HUES64 (cell line): ENCODE results near the gene FKBP8. TPM values are rescaled to one million over a fixed set of nuclear protein-coding genes. Genes with fewer than 3 reads are reported as not detected.
"Not testable (repeated sequence)": the region's sequence is repeated elsewhere in the genome, so short reads cannot be mapped to it uniquely, and the experiment has no call there.

ENCODE experiments used
- H3K27ac ChIP-seq: 2 replicates; pipeline ENCODE4 v1.7.0; 2013; ENCODE audit warnings: low read depth, low read length, inconsistent platforms
- H3K27me3 ChIP-seq: 2 replicates; pipeline ENCODE4 v1.6.1; 2013; ENCODE audit warnings: mild to moderate bottlenecking, low read length; ENCODE audit not compliant: insufficient read depth
- H3K36me3 ChIP-seq: 2 replicates; pipeline ENCODE4 v1.6.1; 2013; ENCODE audit warnings: mild to moderate bottlenecking, low read length; ENCODE audit not compliant: insufficient read depth
- H3K4me1 ChIP-seq: 2 replicates; pipeline ENCODE4 v1.6.1; 2013; ENCODE audit warnings: mild to moderate bottlenecking, low read length, moderate library complexity; ENCODE audit not compliant: insufficient read depth
- H3K4me3 ChIP-seq: 2 replicates; pipeline ENCODE4 v1.5.1; 2013; ENCODE audit warnings: mild to moderate bottlenecking, low read length, moderate library complexity
- H3K9ac ChIP-seq: 2 replicates; pipeline ENCODE4 v1.6.1; 2013; ENCODE audit warnings: mild to moderate bottlenecking, low read depth, low read length
- H3K9me3 ChIP-seq: 2 replicates; pipeline ENCODE4 v1.6.1; 2013; ENCODE audit warnings: low read depth, low read length; ENCODE audit not compliant: insufficient read depth
- WGBS: fragments of 150-250, 120-280 bp; methylation state at CpG from one replicate; pipeline ENCODE4 v1.1.7; 2013; ENCODE audit warnings: missing lambda C conversion rate; 5-methylcytosine and 5-hydroxymethylcytosine counted together
- polyA plus RNA-seq, 2 experiments: library from polyadenylated mRNA; stranded (reverse); fragments of 50-300 nt; gene quantifications; one replicate each; pipeline ENCODE4 v1.2.3, GENCODE V29; 2013

Gene FKBP8
- 158 TPM for polyA plus RNA-seq (2013, experiment 1 of 2)
- 169 TPM for polyA plus RNA-seq (2013, experiment 2 of 2)

GRCh38 chr19:18542941-18543813, at the start of gene FKBP8:
FKBP8 (minus strand) TSS chr19:18543573; CDS start chr19:18541970, 1,603 bp downstream.
- peaks cover 28% of the 10 kb centered on the region for H3K36me3 ChIP-seq
- under 1% methylated on average over 71 of the region's 86 CpGs for WGBS
- H3K27me3 ChIP-seq: no peaks in the 10 kb centered on the region
- peak within 1 kb of the TSS; percentile 70 for H3K4me3 ChIP-seq
- peaks cover 6% of the 10 kb centered on the region for H3K4me1 ChIP-seq
- H3K27ac ChIP-seq: no peak within 1 kb of the TSS
- H3K9ac ChIP-seq: peak within 1 kb of the TSS; percentile 74
- H3K9me3 ChIP-seq: no peaks in the 10 kb centered on the region

DNA sequence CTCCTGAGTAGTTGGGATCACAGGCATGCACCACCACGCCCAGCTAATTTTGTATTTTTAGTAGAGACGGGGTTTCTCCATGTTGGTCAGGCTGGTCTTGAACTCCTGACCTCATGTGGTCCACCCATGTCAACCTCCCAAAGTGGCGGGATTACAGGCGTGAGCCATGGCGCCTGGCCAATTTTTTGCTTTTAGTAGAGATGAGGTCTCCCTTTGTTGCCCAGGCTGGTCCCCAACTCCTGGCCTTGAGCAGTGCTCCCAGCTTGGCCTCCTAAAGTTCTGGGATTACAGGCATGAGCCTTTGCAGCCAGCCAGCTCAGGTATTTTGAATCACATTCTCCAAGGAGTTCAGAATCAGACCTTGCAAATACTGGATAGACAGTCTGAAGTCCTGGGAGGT, 49.4 kb upstream of the FKBP8 start:
- not testable (repeated sequence) for H3K9ac ChIP-seq, H3K36me3 ChIP-seq, H3K9me3 ChIP-seq, H3K4me3 ChIP-seq, H3K27me3 ChIP-seq, H3K27ac ChIP-seq
- H3K4me1 ChIP-seq: peaks cover 18% of the 10 kb centered on the region
- 93% methylated on average over 5 of the region's 5 CpGs for WGBS

DNA sequence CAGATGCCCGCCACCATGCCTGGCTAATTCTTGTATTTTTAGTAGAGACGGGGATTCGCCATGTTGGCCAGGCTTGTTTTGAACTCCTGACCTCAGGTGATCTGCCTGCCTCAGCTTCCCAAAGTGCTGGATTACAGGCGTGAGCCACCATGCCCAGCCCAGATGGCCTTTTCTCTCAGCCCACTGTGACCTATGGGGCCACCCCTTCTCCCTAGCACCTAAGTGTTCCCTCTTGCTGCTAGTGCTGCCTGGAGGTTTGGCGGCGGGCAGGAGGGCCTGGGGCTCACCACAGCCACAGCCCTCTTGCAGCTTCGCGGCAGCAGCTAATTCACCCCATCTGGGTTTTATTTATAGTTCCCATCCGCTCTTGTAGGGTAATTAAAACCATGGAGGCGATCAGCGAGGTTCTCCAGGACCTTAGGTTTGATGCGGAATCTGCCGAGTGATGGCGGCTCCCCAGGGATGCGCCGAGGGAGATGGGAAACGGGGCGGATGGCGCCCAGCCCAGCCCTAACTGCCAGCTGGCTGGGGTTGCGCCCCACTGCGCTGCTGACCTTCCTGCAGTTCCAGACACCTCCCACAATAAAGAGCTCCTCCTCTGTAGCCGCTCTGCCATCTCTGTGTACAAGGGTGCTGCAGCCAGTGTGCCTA, 48.5 kb upstream of the FKBP8 start:
- WGBS: 95% methylated on average over 22 of the region's 22 CpGs
- H3K9me3 ChIP-seq: no peaks in the 10 kb centered on the region

DNA sequence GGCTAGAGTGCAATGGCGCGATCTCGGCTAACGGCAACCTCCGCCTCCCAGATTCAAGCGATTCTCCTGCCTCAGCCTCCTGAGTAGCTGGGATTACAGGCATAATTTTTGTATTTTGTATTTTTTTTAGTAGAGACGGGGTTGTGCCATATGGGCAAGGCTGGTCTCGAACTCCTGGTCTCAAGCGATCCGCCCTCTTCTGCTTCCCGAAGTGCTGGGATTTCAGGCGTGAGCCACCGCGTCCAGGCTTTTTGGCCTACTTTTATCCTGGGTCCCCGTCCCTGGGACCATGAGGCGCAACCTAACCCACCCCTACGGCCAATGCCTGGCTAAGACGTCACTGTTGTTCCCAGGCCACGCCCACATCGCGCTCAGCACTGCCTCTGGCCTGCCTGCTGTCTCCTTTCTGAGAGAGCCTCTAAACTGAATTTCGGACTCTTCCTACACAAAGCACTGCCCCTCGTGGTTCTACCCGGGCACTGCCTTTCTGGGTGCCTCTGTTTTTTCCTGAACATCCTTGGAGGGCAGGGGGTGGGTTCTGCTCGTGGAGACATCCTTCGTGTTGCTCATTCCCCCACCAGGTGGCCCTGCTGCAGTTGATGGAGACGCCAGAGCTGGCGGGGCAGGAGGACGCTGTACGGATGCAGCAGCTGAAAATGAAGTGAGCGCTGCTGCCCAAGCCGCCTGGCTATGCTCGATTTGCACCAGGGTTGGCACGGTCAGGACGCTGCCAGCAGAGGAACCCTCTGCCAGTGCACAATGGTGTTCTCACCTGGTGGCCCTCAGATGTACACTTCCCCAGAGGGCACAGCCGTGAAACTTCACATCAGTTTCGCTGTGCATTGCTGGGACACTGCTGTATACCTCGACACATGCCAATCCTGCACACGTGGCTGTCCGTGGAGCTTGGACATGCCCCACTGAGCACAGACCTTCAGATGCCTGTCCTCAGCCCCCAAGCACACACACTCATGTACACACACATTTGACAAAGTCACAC, 47.2 kb upstream of the FKBP8 start:
- H3K4me1 ChIP-seq: peaks cover 12% of the 10 kb centered on the region
- H3K9me3 ChIP-seq: no peaks in the 10 kb centered on the region
- H3K4me3 ChIP-seq: peak overlapping the region; percentile 83
- 30% methylated on average over 40 of the region's 40 CpGs for WGBS
- H3K36me3 ChIP-seq: peaks cover 4% of the 10 kb centered on the region; the same call in 1 of the 2 replicates
- H3K27ac ChIP-seq: peak overlapping the region; percentile 72
- H3K27me3 ChIP-seq: no peaks in the 10 kb centered on the region; the same call in 1 of the 2 replicates
- peak overlapping the region; percentile 92 for H3K9ac ChIP-seq

More for the DNA sequence above, 48.5 kb upstream of the FKBP8 start:
- H3K4me1 ChIP-seq: peaks cover 13% of the 10 kb centered on the region
- no peak overlapping the region for H3K9ac ChIP-seq
- peaks cover 4% of the 10 kb centered on the region; the same call in 1 of the 2 replicates for H3K36me3 ChIP-seq
- no peak overlapping the region for H3K27ac ChIP-seq
- H3K4me3 ChIP-seq: no peak overlapping the region
- no peaks in the 10 kb centered on the region; the same call in 1 of the 2 replicates for H3K27me3 ChIP-seq

DNA sequence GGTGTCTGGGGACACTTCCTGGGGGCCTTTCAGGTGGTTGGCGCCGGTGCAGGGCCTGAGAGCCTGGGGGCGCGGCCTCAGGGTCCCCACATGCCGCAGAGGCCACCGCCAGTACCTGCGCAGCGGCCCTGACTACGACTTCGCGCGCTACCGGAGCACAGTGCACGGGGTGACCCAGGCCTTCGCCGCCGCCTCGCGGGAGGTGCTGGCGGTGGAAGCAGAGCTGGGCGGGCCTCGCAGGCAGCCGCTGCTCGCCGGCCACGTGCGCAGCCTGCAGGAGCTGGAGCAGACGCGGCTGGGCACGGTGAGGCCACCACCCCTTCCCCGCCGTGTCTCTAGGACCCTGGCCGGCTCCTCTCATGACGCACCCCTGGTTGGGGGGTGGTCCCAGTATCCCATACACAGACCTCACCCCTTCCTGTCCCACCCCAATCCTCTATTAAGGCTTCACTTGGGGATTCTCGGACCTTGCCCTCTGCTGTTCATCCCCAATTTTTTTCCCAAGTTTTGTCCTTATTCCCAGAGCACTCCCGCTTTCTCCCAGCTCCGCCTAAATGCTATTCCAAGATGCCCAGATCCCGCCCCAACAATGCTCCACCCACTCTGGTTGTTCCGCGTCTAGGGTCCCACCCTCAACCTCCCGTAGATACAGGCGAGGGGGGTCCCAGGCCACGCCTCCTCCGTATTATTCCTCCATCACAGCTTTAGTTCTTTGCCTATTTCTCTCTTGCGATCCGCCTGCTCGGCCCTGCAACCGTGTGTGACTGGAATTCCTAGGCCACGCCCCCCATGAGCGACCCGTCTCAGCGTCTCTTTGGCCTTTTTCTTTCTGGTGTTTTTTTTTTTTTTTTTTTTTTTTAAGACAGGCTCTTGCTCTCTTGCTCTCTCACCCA, 46.3 kb upstream of the FKBP8 start:
- Histone ChIP-seq H3K36me3 (peaks cover 4% of the 10 kb centered on the region; the same call in 1 of the 2 replicates), H3K27me3 (no peaks in the 10 kb centered on the region; the same call in 1 of the 2 replicates), H3K27ac (peak overlapping the region; percentile 95), H3K4me3 (peak overlapping the region; percentile 83), H3K9ac (peak overlapping the region; percentile 92), H3K4me1 (peaks cover 9% of the 10 kb centered on the region), H3K9me3 (no peaks in the 10 kb centered on the region)
- under 1% methylated on average over 50 of the region's 52 CpGs for WGBS

DNA sequence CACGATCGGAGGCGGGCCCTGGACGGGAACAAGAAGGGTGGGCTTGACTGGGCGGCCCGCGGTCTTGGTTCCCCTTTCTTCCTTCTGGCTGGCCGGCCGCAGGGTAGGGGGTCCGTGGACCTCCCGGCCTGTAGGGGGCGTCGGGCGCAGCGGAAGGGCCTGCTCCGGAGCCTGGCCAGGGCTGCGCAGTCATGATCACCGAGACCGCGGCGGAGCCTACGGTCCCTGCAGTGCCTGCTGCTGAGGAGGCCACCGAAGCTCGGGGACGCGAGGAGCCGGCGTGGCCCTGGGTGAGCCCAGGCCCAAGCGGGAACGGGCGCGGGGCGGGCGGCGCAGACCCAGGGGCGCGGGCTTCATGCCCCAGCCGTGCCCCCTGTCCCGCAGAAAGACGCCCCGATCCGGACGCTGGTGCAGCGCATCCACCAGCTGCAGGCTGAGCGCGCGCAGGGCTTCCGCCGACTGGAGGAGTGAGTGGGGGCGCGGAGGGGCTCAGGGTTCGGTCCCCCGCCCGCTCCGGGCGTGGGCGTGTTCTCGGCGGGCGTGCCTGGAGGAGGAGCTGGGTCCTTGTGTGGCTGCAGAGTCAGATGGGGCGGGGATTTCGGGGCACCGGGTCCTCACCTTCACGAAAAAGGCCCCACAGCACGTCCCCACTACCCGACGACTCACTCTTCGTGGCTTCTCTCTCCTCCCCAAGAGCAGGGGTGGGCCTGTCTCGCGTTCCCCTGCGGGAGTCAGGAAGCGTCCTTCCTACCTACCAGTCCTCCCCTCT, 45.4 kb upstream of the FKBP8 start, which contains the start of gene REX1BD:
REX1BD (plus strand) TSS at position 188 of the 769 bp plus-strand sequence; CDS start at position 192, 4 bp downstream.
- WGBS: under 1% methylated on average over 72 of the region's 72 CpGs
- H3K4me3 ChIP-seq: peak within 1 kb of the TSS; percentile 83
- no peaks in the 10 kb centered on the region for H3K9me3 ChIP-seq
- H3K27me3 ChIP-seq: no peaks in the 10 kb centered on the region
- H3K27ac ChIP-seq: peak within 1 kb of the TSS; percentile 95
- peaks cover 9% of the 10 kb centered on the region for H3K4me1 ChIP-seq
- H3K36me3 ChIP-seq: peaks cover 4% of the 10 kb centered on the region; the same call in 1 of the 2 replicates
- H3K9ac ChIP-seq: peak within 1 kb of the TSS; percentile 92

DNA sequence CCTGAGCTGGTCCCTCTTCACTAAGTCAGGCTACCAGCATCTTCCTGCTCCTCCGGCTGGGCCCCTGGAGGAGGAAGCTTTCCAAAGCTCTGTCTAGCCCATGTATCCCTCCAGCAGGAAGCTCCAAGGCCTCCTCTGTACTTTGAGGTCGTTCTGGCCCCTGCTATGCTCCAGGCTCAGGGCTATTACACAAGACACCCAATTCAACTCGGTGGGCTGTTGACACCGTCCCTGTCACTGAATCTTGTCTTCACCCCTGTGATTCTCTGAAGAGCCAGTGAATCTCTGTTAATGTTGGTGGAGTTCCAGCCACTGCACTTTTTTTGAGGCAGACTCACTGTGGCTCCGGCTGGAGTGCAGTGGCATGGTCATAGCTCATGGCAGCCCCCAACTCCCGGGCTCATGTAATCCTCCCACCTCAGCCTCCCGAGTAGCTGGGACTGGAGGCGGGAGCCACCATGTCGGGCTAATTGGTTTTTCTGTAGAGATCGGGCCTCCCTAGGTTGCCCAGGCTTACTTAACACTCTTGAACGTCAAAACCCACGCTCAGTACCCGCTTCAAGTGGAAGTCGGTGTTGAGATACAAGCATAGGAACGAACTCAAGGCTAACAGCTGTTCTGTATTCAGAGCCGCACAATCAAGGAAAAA, 44.7 kb upstream of the FKBP8 start:
- peaks cover 4% of the 10 kb centered on the region; the same call in 1 of the 2 replicates for H3K36me3 ChIP-seq
- peak overlapping the region; percentile 95 for H3K27ac ChIP-seq
- H3K4me1 ChIP-seq: peaks cover 5% of the 10 kb centered on the region
- 59% methylated on average over 16 of the region's 16 CpGs for WGBS
- H3K4me3 ChIP-seq: peak overlapping the region; percentile 83
- no peaks in the 10 kb centered on the region for H3K9me3 ChIP-seq
- no peaks in the 10 kb centered on the region for H3K27me3 ChIP-seq
- H3K9ac ChIP-seq: peak overlapping the region; percentile 92

DNA sequence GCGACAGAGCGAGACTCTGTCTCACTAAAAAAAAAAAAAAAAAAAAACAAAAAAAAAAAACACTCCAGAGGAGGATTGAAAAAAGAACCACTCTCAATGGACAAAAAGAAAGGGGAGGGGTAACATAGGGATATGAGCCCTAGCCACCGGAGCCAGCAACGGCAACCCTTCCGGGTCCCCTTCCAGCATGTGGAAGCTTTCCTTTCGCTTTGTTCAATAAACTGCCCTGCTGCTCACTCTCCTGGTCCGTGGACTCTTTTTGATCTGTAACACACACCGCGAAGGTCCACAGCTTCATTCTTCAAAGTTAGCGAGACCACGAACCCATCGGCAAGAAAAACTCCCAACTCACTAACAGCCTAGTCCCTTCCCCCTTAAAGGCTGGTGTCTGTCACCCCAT, 44.2 kb upstream of the FKBP8 start:
- no peak overlapping the region for H3K4me3 ChIP-seq
- H3K27ac ChIP-seq: no peak overlapping the region
- peaks cover 5% of the 10 kb centered on the region; the same call in 1 of the 2 replicates for H3K4me1 ChIP-seq
- H3K9ac ChIP-seq: no peak overlapping the region
- H3K27me3 ChIP-seq: no peaks in the 10 kb centered on the region
- no peaks in the 10 kb centered on the region for H3K9me3 ChIP-seq
- WGBS: 94% methylated on average over 10 of the region's 12 CpGs
- peaks cover 4% of the 10 kb centered on the region; the same call in 1 of the 2 replicates for H3K36me3 ChIP-seq

DNA sequence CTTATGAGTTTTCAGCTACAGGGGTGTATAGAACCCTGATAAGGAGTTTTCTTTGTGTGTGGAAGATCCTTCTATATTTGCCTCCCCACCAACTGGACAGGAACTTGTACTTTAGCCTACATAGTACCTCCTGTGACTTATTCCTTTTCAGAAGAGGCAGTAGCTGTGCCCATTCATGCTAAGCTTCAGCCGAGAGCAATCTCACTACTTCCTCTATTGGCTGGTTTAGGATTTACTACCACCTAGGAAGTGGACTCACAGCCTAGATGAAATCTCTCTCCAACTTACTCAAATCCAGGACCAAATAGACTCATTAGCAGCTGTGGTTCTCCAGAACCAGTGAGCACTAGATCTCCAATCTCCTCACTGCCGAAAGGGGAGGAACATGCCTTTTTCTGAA, 42.9 kb upstream of the FKBP8 start:
- H3K36me3 ChIP-seq: 0 out of 2 replicates have a peak, but pooled peaks cover 4% of the 10 kb centered on the region
- 82% methylated on average over 2 of the region's 2 CpGs for WGBS
- no peak overlapping the region for H3K27ac ChIP-seq
- H3K4me3 ChIP-seq: no peak overlapping the region
- no peak overlapping the region for H3K9ac ChIP-seq
- H3K4me1 ChIP-seq: peaks cover 5% of the 10 kb centered on the region; the same call in 1 of the 2 replicates
- H3K9me3 ChIP-seq: no peaks in the 10 kb centered on the region
- H3K27me3 ChIP-seq: no peaks in the 10 kb centered on the region
